RPMI8226 (cell line): ENCODE data around the gene OS9.
A peak's percentile ranks its signal among the peaks of the same experiment; 100 is the strongest.

Source experiments
- DNase-seq: peaks from one replicate; pipeline ENCODE4 v3.0.0-alpha.2; 2015

OS9 gene

GRCh38 chr12:57737467-57738460 is 43.8 kb downstream of the OS9 start:
- DNase-seq = no peak

GRCh38 chr12:57738661-57739237 is 44.8 kb downstream of the OS9 start, which contains the start of gene AGAP2:
Gene AGAP2, minus strand, starts transcription at chr12:57738742. Its CDS starts 496 bp downstream, at chr12:57738246.
- no peak for DNase-seq

GRCh38 chr12:57739387-57739786 is 45.5 kb downstream of the OS9 start:
- DNase-seq = no peak

GRCh38 chr12:57739914-57740538 is 46.1 kb downstream of the OS9 start:
- DNase-seq = no peak

GRCh38 chr12:57740656-57741412 is 46.9 kb downstream of the OS9 start:
- DNase-seq = peak; percentile 40

GRCh38 chr12:57741413-57741789 is 47.5 kb downstream of the OS9 start:
- no peak for DNase-seq

GRCh38 chr12:57741844-57742738 is 48.2 kb downstream of the OS9 start:
- DNase-seq = peak; percentile 85

- no peak for DNase-seq
These were observed 49.8 kb downstream of the OS9 start for GRCh38 chr12:57743769-57744168.

GRCh38 chr12:57744194-57744776 is 50.4 kb downstream of the OS9 start:
- DNase-seq = peak; percentile 84

- peak; percentile 98 for DNase-seq
These were observed 51.0 kb downstream of the OS9 start, which contains the start of gene TSPAN31 for GRCh38 chr12:57744777-57745484. Gene TSPAN31, plus strand, starts transcription at chr12:57745039. Its CDS starts 116 bp downstream, at chr12:57745155.

GRCh38 chr12:57745485-57745881 is 51.6 kb downstream of the OS9 start:
- DNase-seq = no peak

- DNase-seq = no peak
These were observed 52.1 kb downstream of the OS9 start for GRCh38 chr12:57746025-57746424.

GRCh38 chr12:57749061-57749460 is 55.1 kb downstream of the OS9 start:
- no peak for DNase-seq

- no peak for DNase-seq
These were observed 56.9 kb downstream of the OS9 start for GRCh38 chr12:57750561-57751431.

- DNase-seq = no peak
These were observed 57.5 kb downstream of the OS9 start for GRCh38 chr12:57751432-57751787.

GRCh38 chr12:57751788-57752667 is 58.1 kb downstream of the OS9 start, which contains the start of gene CDK4:
Gene CDK4, minus strand, starts transcription at chr12:57752310. Its CDS starts 593 bp downstream, at chr12:57751717.
- DNase-seq = peak; percentile 100

GRCh38 chr12:57752668-57753000 is 58.7 kb downstream of the OS9 start:
- no peak for DNase-seq

- no peak for DNase-seq
These were observed 59.9 kb downstream of the OS9 start for GRCh38 chr12:57753756-57754337.
